Left ventricle myocardium inferior (tissue), 1 donor: ENCODE results near the gene FARS2. TPM values are rescaled to one million over a fixed set of nuclear protein-coding genes. Genes with fewer than 3 reads are reported as not detected.

Experiments
- DNase-seq: peaks from one replicate; pipeline ENCODE4 v3.0.0-alpha.2; 2020
- H3K27ac ChIP-seq: fragments of 200-600 bp; replicated peaks from 2 replicates; pipeline ENCODE4 v1.8.0; 2021
- H3K27me3 ChIP-seq: fragments of 200-600 bp; 2 replicates; pipeline ENCODE4 v1.8.0; 2021; ENCODE audit warnings: low read depth
- H3K36me3 ChIP-seq: fragments of 200-600 bp; 2 replicates; pipeline ENCODE4 v1.8.0; 2021
- H3K4me1 ChIP-seq: fragments of 200-600 bp; 2 replicates; pipeline ENCODE4 v1.8.0; 2021
- H3K4me3 ChIP-seq: fragments of 200-600 bp; 2 replicates; pipeline ENCODE4 v1.8.0; 2021; ENCODE audit warnings: mild to moderate bottlenecking, moderate library complexity
- H3K9me3 ChIP-seq: fragments of 200-600 bp; replicated peaks from 2 replicates; pipeline ENCODE4 v1.8.0; 2021
- CTCF ChIP-seq: fragments of 200-600 bp; IDR thresholded peaks from 2 replicates; pipeline ENCODE4 v1.8.0; 2021; ENCODE audit warnings: antibody characterized with exemption, mild to moderate bottlenecking, borderline replicate concordance
- intact Hi-C: fragments of 100-400 bp; cut with micrococcal nuclease; formaldehyde crosslinking; loops from one replicate; pipeline ENCODE4 v1.11.0; 2022
- total RNA-seq: library from RNA; stranded (reverse); fragmentation: NEBNext Ultra II Directional; extraction: Animal tissue kit (Norgen Biotek cat#: 25700); gene quantifications from one replicate; pipeline ENCODE4 v1.2.1, GENCODE V29; 2021
- donor health status: DM: no; HTN: yes; CAD: no; lungs with severe emphysema.

The FARS2 gene
- total RNA-seq, 1 donor from 2014 or later = 16.7 TPM

GRCh38 chr6:5665667-5666066 is 404.4 kb downstream of the FARS2 start:
- no peaks in the 10 kb centered on the region for H3K36me3 ChIP-seq
- H3K27me3 ChIP-seq = no peaks in the 10 kb centered on the region
- DNase-seq = no peak
- H3K9me3 ChIP-seq = no peaks in the 10 kb centered on the region
- H3K4me3 ChIP-seq = no peak overlapping the region
- no peak for TF ChIP-seq CTCF
- no peak overlapping the region for H3K27ac ChIP-seq
- intact Hi-C loops = no loop called here
- peaks cover 2% of the 10 kb centered on the region for H3K4me1 ChIP-seq

DNA sequence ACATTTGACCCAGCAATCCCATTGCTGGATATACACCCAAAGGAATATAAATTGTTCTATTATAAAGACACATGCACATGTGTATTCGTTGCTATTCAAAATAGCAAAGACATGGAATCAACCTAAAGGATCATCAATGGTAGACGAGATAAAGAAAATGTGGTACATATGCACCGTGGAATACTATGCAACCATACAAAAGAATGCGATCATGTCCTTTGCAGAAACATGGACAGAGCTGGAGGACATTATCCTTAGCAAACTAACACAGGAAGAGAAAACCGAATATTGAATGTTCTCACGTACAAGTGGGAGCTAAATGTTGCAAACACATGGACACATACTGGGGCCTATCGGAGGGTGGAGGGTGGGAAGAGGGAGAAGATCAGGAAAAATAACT is 405.4 kb downstream of the FARS2 start:
- no peak for TF ChIP-seq CTCF
- Histone ChIP-seq H3K36me3 (no peaks in the 10 kb centered on the region), H3K4me1 (peaks cover 12% of the 10 kb centered on the region), H3K27ac (no peak overlapping the region), H3K9me3 (no peaks in the 10 kb centered on the region), H3K27me3 (no peaks in the 10 kb centered on the region), H3K4me3 (no peak overlapping the region)
- no peak for DNase-seq
- intact Hi-C loops = no loop called here

DNA sequence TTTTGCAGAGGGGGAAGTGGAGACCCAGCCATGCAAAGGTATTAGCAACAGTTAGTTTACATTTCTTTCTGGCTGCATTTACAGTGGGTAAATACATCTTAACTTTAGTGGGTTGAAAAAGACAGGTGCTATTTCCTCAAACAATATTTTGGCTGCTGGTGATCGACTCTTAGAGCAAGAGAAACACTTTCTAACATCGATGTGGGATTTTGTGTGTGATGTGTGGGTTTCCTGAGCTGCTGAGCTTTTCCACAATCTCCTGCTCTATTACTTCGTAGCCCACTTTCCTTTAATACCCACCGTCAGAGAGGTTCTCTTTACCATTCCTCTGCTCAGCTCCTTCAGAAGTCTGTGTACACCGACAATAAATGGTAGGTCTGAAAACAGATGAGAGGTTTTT is 406.4 kb downstream of the FARS2 start:
- Histone ChIP-seq H3K9me3 (no peaks in the 10 kb centered on the region), H3K4me3 (no peak overlapping the region), H3K27me3 (no peaks in the 10 kb centered on the region), H3K4me1 (peaks cover 18% of the 10 kb centered on the region), H3K27ac (no peak overlapping the region), H3K36me3 (no peaks in the 10 kb centered on the region)
- intact Hi-C loops = no loop called here
- TF ChIP-seq CTCF = no peak
- no peak for DNase-seq

GRCh38 chr6:5670381-5670780 is 409.1 kb downstream of the FARS2 start:
- Histone ChIP-seq H3K4me1 (peaks cover 36% of the 10 kb centered on the region), H3K9me3 (no peaks in the 10 kb centered on the region), H3K27ac (no peak overlapping the region), H3K36me3 (no peaks in the 10 kb centered on the region), H3K27me3 (no peaks in the 10 kb centered on the region), H3K4me3 (no peak overlapping the region)
- TF ChIP-seq CTCF = no peak
- intact Hi-C loops = no loop called here
- DNase-seq = no peak

DNA sequence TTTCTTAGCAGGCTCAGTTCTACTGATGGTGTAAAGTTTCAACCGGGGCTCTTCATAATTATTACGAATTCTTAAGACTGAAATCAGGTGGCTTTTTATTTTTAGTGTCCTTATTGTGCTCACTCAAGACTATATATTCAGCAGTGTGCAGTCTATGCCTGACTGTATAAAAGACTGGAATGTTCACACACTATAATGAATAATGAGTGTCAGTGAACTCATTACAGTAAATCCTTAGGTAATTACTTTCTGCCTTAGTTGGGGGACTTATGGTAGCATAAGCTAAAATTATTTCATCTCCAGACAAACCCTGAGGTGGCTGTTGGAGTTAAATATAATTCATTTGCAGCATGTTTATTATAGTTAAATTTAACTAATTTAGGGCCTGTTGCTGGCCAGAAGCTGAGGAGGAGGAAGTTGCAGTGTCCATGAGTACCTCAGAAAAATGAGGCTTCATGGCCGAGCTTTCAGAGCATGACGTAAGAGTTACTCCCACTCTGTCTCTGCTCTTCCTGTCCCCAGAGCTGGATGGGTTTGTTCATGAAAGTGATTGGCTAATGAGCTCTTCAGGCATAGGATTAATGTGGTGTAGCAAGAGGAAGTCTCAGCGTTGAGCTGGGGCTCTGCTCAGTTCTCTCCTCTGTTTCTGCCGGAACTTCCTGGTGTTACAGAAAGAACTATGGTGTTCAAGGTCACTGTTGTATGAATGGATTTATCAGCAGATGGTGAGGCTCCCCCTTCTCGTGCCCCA is 409.7 kb downstream of the FARS2 start:
- H3K4me1 ChIP-seq = peaks cover 36% of the 10 kb centered on the region
- TF ChIP-seq CTCF = no peak
- no peak for DNase-seq
- H3K27ac ChIP-seq = no peak overlapping the region
- no peaks in the 10 kb centered on the region for H3K36me3 ChIP-seq
- H3K4me3 ChIP-seq = no peak overlapping the region
- no peaks in the 10 kb centered on the region for H3K27me3 ChIP-seq
- intact Hi-C loops = no loop called here
- H3K9me3 ChIP-seq = no peaks in the 10 kb centered on the region
